GM12891 (cell line): ENCODE results near the gene PRPF4.

Experiments
- POLR2A ChIP-seq: IDR thresholded peaks from 2 replicates; pipeline ENCODE4 v1.6.1; 2011; ENCODE audit warnings: low read depth, low read length, control low read depth
- POLR2AphosphoS5 ChIP-seq: IDR thresholded peaks from 2 replicates; pipeline ENCODE4 v1.6.1; 2011; ENCODE audit warnings: low read depth, low read length, control low read depth
- TAF1 ChIP-seq: IDR thresholded peaks from 2 replicates; pipeline ENCODE4 v1.6.1; 2011; ENCODE audit warnings: low read depth, low read length, control low read depth

GRCh38 chr9:113326230-113326629 lies 50.8 kb downstream of the PRPF4 start:
- TF ChIP-seq POLR2AphosphoS5 (no peak), POLR2A (no peak), TAF1 (no peak)
